ENCODE data around the gene BECN2.
"Not testable (repeated sequence)": the region's sequence is repeated elsewhere in the genome, so short reads cannot be mapped to it uniquely, and the experiment has no call there.

BECN2 gene

DNA sequence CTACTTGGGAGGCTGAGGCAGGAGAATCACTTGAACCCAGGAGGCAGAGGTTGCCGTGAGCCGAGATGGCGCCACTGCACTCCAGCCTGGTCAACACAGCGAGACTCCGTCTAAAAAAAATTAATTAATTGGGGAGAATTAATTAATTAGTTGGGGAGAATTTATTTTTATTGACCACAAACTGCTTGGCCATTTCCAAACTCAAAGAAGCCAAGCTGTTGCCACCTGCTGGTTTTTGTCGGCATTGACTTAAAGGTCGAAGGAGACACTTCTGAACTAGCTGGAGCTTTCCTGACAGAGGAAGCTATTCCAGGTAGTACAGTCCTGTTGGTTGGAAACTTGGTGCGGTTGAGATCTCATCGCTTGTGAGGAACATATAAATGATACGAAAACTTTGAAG, 28.2 kb downstream of the BECN2 start:
- peak in 1 of 2 donors; percentile 18 for DNase-seq

GRCh38 chr1:241988389-241988930, 30.9 kb downstream of the BECN2 start:
- not testable (repeated sequence) for DNase-seq

GRCh38 chr1:241990040-241990439, 32.5 kb downstream of the BECN2 start:
- DNase-seq, result no peak

DNA sequence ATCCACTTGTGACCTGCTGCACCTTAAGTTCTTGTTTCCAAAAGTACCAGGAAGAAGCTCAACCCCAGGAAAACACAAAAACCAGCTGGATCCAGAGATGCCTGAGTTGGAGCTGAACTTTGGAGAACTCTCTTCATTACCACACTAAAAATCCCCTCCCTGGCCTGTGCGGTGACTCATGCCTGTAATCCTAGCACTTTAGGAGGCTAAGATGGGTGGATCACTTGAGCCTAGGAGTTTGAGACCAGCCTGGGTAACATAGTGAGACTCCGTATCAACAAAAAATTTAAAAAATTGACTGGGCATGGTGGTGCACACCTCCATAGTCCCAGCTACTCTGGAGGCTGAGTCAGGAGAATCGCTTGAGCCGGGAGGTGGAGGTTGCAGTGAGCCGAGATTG, 35.2 kb downstream of the BECN2 start:
- no peak for DNase-seq

DNA sequence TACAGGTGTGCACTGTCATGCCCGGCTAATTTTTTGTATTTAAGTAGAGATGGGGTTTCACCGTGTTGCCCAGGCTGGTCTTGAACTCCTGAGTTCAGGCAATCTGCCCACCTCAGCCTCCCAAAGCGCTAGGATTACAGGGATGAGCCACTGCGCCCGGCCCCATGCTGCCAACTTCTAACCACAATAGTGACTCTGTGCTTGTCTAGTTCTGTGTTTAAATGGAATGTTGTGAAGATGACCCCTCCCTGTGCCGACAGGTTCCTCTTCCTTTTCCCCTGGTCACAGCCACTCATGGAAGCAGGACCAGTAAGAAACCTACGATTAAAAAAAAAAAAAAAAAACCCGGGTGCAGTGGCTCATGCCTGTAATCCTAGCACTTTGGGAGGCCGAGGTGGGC, 36.6 kb downstream of the BECN2 start:
- no peak for DNase-seq

GRCh38 chr1:241997401-241997998, 39.9 kb downstream of the BECN2 start:
- no peak for DNase-seq

DNA sequence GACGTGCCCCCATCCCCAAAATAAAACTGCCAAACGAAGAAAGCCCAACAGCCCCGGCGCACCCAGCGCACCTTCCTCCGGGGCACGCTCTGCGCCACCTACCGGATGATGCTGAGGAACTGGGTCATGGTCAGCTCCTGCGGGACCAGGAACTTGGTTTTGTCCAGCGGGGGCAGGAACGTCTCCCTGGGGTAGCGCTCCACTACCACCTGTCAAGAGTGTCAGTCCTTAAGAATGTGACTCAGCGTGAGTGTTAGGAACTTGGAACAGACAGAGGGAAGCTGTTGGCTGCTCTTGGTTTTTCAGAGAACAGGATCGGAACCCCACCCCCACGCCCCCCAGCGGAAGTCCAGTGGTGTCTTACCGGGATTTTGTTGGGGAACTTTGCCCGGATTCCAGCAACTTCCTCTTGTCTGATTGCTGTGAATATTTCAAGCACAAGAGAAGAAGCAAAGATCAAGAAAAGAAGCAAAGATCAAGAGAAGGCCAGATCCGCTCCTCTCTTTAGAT, 40.9 kb downstream of the BECN2 start:
- peak; percentile 59 to 68 for DNase-seq

GRCh38 chr1:241999026-241999425, 41.5 kb downstream of the BECN2 start, which contains the start of gene MAP1LC3C:
TSS of gene MAP1LC3C (minus strand) at chr1:241999098. CDS start at chr1:241999008, 90 bp downstream.
- DNase-seq, result no peak

DNA sequence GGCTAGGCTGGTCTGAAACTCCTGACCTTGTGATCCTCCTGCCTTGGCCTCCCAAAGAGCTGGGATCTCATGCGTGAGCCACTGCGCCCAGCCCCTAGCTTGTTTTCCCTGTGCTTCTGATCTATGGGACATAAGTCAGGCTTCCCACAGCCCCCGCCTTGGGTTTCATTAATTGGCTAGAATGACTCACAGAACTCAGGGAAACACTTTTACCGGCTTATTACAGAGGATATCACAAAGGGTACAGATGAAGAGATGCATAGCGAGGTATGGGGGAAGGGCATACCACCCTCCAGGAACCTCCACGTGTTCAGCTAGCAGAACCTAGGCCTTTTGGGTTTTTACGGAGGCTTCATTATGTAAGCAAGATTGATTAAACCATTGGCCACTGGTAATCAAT, 42.9 kb downstream of the BECN2 start:
- DNase-seq, result no peak

DNA sequence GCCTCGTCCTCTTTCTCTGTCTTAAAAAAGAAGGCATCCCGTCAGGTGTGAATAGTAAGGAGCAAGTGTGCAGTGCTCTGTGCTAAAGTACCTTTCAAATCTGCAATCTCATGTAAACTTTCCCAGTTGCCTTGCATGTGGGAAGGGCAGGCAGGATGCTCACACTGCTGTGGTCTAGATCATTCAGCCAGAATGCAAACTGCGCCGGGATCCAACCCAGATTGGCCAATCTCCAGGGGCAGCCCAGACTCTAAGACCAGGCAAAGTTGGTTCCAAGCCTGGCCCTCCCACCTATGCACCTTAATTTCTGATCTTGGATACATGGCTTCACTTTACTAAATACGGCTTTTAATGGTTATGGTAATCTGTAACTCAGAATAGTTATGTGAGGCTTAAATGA, 44.5 kb downstream of the BECN2 start:
- no peak for DNase-seq

DNA sequence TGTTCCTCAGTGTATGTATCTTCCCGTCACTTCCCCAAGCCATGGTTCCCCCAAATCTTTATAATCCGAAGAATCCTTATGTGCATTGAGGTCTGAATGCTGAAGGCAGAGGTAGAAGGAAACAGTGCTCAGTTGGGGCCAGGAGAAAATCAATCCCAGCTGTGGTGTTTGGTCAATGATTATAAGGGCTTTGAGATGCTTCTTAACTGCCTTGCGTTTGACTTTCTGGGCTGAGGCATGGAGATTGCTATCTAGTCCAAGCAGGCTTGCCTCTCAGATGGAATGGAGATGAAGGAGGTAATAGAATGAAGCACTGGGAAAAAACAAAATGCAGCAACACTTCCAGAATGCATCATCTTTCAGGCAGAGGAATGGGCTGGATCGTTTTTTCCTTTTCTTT, 44.9 kb downstream of the BECN2 start:
- DNase-seq, result no peak

- no peak for DNase-seq
Observed at GRCh38 chr1:242004751-242005495, 47.4 kb downstream of the BECN2 start.

GRCh38 chr1:242005866-242006535, 48.4 kb downstream of the BECN2 start:
- DNase-seq, result no peak

- no peak for DNase-seq
Observed at GRCh38 chr1:242006976-242007375, 49.4 kb downstream of the BECN2 start.

Measured in stimulated activated CD4-positive, alpha-beta T cell treated with anti-CD3 and anti-CD28 coated beads, Interleukin-2, amount 100 ng/mL, for 24 hours (primary cell).